Karpas-422 (cell line): ENCODE data around the gene HAUS3. TPM values are rescaled to one million over a fixed set of nuclear protein-coding genes. Genes with fewer than 3 reads are reported as not detected.

ENCODE experiments used
- DNase-seq: peaks from one replicate; pipeline ENCODE4 v3.0.0-alpha.2; 2015
- H2AFZ ChIP-seq: fragments of 200-600 bp; sonication (generic); 2 replicates; pipeline ENCODE4 v1.6.1; 2014; ENCODE audit warnings: antibody characterized with exemption, low read length, mixed read lengths
- H3K27ac ChIP-seq: fragments of 200-600 bp; sonication (generic); 2 replicates; pipeline ENCODE4 v1.5.1; 2014; ENCODE audit warnings: mild to moderate bottlenecking, low read length, moderate library complexity
- H3K27me3 ChIP-seq: fragments of 200-600 bp; sonication (generic); 2 replicates; pipeline ENCODE4 v1.6.1; 2014; ENCODE audit warnings: low read length, mixed read lengths
- H3K36me3 ChIP-seq: fragments of 200-600 bp; sonication (generic); 2 replicates; pipeline ENCODE4 v1.6.1; 2014; ENCODE audit warnings: low read length, mixed read lengths; ENCODE audit not compliant: insufficient read depth
- H3K4me1 ChIP-seq: fragments of 200-600 bp; sonication (generic); 2 replicates; pipeline ENCODE4 v1.6.1; 2014; ENCODE audit warnings: mild to moderate bottlenecking, low read length, mixed read lengths
- H3K4me2 ChIP-seq: fragments of 200-600 bp; sonication (generic); 2 replicates; pipeline ENCODE4 v1.6.1; 2014; ENCODE audit warnings: low read length, low read depth, mild to moderate bottlenecking; ENCODE audit not compliant: poor library complexity, severe bottlenecking
- H3K4me3 ChIP-seq: fragments of 200-600 bp; sonication (generic); 2 replicates; pipeline ENCODE4 v1.5.1; 2014; ENCODE audit warnings: mild to moderate bottlenecking, antibody characterized with exemption, low read length, mixed read lengths
- H3K79me2 ChIP-seq: fragments of 200-600 bp; sonication (generic); 2 replicates; pipeline ENCODE4 v1.6.1; 2014; ENCODE audit warnings: mild to moderate bottlenecking, low read length, mixed read lengths
- H3K9ac ChIP-seq: fragments of 200-600 bp; sonication (generic); 2 replicates; pipeline ENCODE4 v1.6.0; 2014; ENCODE audit warnings: low read length
- H3K9me2 ChIP-seq: fragments of 200-600 bp; sonication (generic), shearing (Covaris generic); replicated peaks from 2 replicates; pipeline ENCODE4 v1.6.0; 2014; ENCODE audit warnings: mild to moderate bottlenecking, low read length, moderate library complexity; ENCODE audit not compliant: insufficient read depth
- H3K9me3 ChIP-seq: fragments of 300-700, 200-600 bp; sonication (generic); 2 replicates; pipeline ENCODE4 v1.6.1; 2014; ENCODE audit warnings: low read length, mixed read lengths
- H4K20me1 ChIP-seq: fragments of 200-600 bp; sonication (generic); 2 replicates; pipeline ENCODE4 v1.6.1; 2014; ENCODE audit warnings: mild to moderate bottlenecking, antibody characterized with exemption, low read length, low read depth; ENCODE audit not compliant: insufficient read depth
- total RNA-seq: library from RNA; depleted of rRNA; stranded (reverse); fragments of >200 nt; shearing (Covaris generic); gene quantifications from 2 replicates; pipeline ENCODE4 v1.2.3, GENCODE V29; 2014; ENCODE audit warnings: low replicate concordance

HAUS3 gene
- total RNA-seq, 1 experiment from 2014 or later = 14.6 TPM

- peak overlapping the region; percentile 96 for H3K9ac ChIP-seq
- H3K9me2 ChIP-seq = no peaks in the 10 kb centered on the region
- no peaks in the 10 kb centered on the region for H3K36me3 ChIP-seq
- H3K4me2 ChIP-seq = peak overlapping the region; percentile 84
- peaks cover 23% of the 10 kb centered on the region for H4K20me1 ChIP-seq
- H3K79me2 ChIP-seq = peaks cover 34% of the 10 kb centered on the region
- peak; percentile 99 for DNase-seq
- H3K27ac ChIP-seq = peak overlapping the region; percentile 72
- peak overlapping the region; percentile 90 for H3K4me3 ChIP-seq
- peak overlapping the region; percentile 16; the same call in 1 of the 2 replicates for H2AFZ ChIP-seq
- no peaks in the 10 kb centered on the region for H3K27me3 ChIP-seq
- peaks cover 35% of the 10 kb centered on the region for H3K4me1 ChIP-seq
- no peaks in the 10 kb centered on the region for H3K9me3 ChIP-seq
Observed at GRCh38 chr4:2262145-2262943, 20.4 kb upstream of the HAUS3 start.

DNA sequence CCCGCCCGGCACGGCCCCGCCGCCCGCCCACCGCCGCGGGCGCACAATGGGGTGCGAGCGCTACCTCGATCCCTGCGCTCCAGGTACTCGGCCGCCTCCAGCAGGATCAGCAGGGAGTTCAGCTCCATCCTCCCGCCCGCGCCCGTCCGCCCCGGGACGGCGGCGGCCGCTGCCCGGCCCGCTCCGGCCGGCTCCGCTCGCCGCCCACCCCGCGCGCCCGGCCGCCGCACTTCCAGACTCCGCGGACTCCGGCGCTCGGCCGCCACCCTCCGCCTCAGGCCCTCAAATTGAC, 19.9 kb upstream of the HAUS3 start, which contains the start of gene MXD4:
Gene MXD4 (minus strand): TSS at position 257 of the 292 bp plus-strand sequence. CDS start 129 bp downstream, at position 128.
- peak within 1 kb of the TSS; percentile 72 for H3K27ac ChIP-seq
- no peak for DNase-seq
- peak within 1 kb of the TSS; percentile 96 for H3K4me2 ChIP-seq
- peaks cover 23% of the 10 kb centered on the region for H4K20me1 ChIP-seq
- peaks cover 35% of the 10 kb centered on the region for H3K79me2 ChIP-seq
- H3K4me1 ChIP-seq = peaks cover 35% of the 10 kb centered on the region
- no peaks in the 10 kb centered on the region for H3K27me3 ChIP-seq
- H3K36me3 ChIP-seq = no peaks in the 10 kb centered on the region
- no peaks in the 10 kb centered on the region for H3K9me3 ChIP-seq
- peak within 1 kb of the TSS; percentile 96 for H3K9ac ChIP-seq
- H3K4me3 ChIP-seq = peak within 1 kb of the TSS; percentile 95
- peak within 1 kb of the TSS; percentile 16; the same call in 1 of the 2 replicates for H2AFZ ChIP-seq
- H3K9me2 ChIP-seq = no peaks in the 10 kb centered on the region

- H3K9me3 ChIP-seq = no peaks in the 10 kb centered on the region
- peak overlapping the region; percentile 95 for H3K9ac ChIP-seq
- peaks cover 35% of the 10 kb centered on the region for H3K4me1 ChIP-seq
- no peaks in the 10 kb centered on the region for H3K9me2 ChIP-seq
- peak overlapping the region; percentile 34; the same call in 1 of the 2 replicates for H3K27ac ChIP-seq
- H3K4me2 ChIP-seq = peak overlapping the region; percentile 96
- H3K36me3 ChIP-seq = no peaks in the 10 kb centered on the region
- H2AFZ ChIP-seq = no peak overlapping the region
- H3K79me2 ChIP-seq = peaks cover 35% of the 10 kb centered on the region
- H3K27me3 ChIP-seq = no peaks in the 10 kb centered on the region
- peaks cover 23% of the 10 kb centered on the region for H4K20me1 ChIP-seq
- H3K4me3 ChIP-seq = peak overlapping the region; percentile 95
- DNase-seq = peak; percentile 80
Observed at GRCh38 chr4:2261110-2261852, 19.4 kb upstream of the HAUS3 start.

DNA sequence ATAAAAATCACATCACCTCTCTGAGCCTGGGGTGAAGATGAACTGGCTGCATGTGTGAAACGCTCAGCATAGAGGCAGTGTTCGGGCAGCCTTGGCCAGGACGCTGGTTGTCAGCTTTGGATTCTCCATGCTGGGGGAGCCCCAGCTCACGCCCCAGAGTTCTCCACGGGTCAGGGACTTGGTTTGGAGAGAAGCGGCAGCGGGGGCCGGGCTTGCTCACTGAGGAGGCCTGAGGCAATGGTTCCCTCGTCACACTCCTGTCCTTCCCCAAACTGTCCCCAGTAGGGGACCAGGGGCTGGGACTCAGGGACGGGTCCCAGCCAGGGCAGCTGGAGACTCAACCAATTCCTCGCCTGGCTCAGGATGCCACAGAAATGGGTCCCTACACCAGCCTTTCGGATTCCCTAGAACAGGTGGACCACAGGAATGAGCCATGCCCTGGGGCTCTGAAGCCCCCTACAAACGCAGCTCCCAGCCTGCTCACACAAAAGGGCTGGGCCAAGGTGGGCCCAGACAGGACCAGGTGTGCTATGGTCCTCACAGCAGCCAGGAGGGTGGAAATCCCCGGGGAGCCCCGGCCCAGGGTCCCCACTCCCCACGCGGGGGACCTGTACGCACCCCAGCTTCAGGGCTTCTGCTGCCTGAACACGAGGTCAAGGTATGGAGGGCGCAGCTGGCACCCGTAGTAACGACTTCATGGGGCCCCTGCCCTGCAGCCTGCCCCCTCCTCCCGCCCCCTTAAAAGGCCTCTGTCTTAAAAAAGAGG, 18.6 kb upstream of the HAUS3 start:
- H3K4me3 ChIP-seq = peak overlapping the region; percentile 95

GRCh38 chr4:2259541-2260343, 17.8 kb upstream of the HAUS3 start:
- H3K79me2 ChIP-seq = peaks cover 35% of the 10 kb centered on the region
- no peak overlapping the region for H3K27ac ChIP-seq
- peak overlapping the region; percentile 95; the same call in 1 of the 2 replicates for H3K4me3 ChIP-seq
- H3K36me3 ChIP-seq = no peaks in the 10 kb centered on the region
- H3K9ac ChIP-seq = peak overlapping the region; percentile 95
- no peaks in the 10 kb centered on the region for H3K9me3 ChIP-seq
- no peaks in the 10 kb centered on the region for H3K9me2 ChIP-seq
- no peak overlapping the region for H2AFZ ChIP-seq
- DNase-seq = no peak
- no peaks in the 10 kb centered on the region for H3K27me3 ChIP-seq
- peaks cover 23% of the 10 kb centered on the region for H4K20me1 ChIP-seq
- peaks cover 35% of the 10 kb centered on the region for H3K4me1 ChIP-seq
- peak overlapping the region; percentile 96 for H3K4me2 ChIP-seq

More for the DNA sequence above, 18.6 kb upstream of the HAUS3 start:
- no peak for DNase-seq
- Histone ChIP-seq H4K20me1 (peaks cover 23% of the 10 kb centered on the region), H2AFZ (no peak overlapping the region), H3K4me2 (peak overlapping the region; percentile 96), H3K27me3 (no peaks in the 10 kb centered on the region), H3K4me1 (peaks cover 35% of the 10 kb centered on the region), H3K36me3 (no peaks in the 10 kb centered on the region), H3K9me3 (no peaks in the 10 kb centered on the region), H3K79me2 (peaks cover 35% of the 10 kb centered on the region), H3K9me2 (no peaks in the 10 kb centered on the region), H3K9ac (peak overlapping the region; percentile 95), H3K27ac (peak overlapping the region; percentile 34)

- H3K27ac ChIP-seq = no peak overlapping the region
- H3K36me3 ChIP-seq = no peaks in the 10 kb centered on the region
- H3K4me2 ChIP-seq = no peak overlapping the region
- peaks cover 35% of the 10 kb centered on the region for H3K79me2 ChIP-seq
- no peaks in the 10 kb centered on the region for H3K9me2 ChIP-seq
- H3K9ac ChIP-seq = peak overlapping the region; percentile 95; the same call in 1 of the 2 replicates
- H3K4me3 ChIP-seq = no peak overlapping the region
- no peaks in the 10 kb centered on the region for H3K27me3 ChIP-seq
- no peak for DNase-seq
- H4K20me1 ChIP-seq = peaks cover 23% of the 10 kb centered on the region
- H2AFZ ChIP-seq = no peak overlapping the region
- peaks cover 28% of the 10 kb centered on the region for H3K4me1 ChIP-seq
- no peaks in the 10 kb centered on the region for H3K9me3 ChIP-seq
Observed at GRCh38 chr4:2259036-2259540, 17.2 kb upstream of the HAUS3 start.
